ENCODE results near the gene NPPC.

GRCh38 chr2:231936491-231936890, 10.3 kb upstream of the NPPC start:
- no peak for TF ChIP-seq POLR2AphosphoS5 (IDR thresholded peaks at IDR 0.05)
- TF ChIP-seq CTCF (IDR thresholded peaks at IDR 0.05; ENCODE audit: poor library complexity, severe bottlenecking), result no peak
- no peak for TF ChIP-seq EP300 (conservative IDR thresholded peaks at IDR 0.05; ENCODE audit: poor library complexity, severe bottlenecking)
- TF ChIP-seq EZH2 (IDR thresholded peaks at IDR 0.05; ENCODE audit: borderline replicate concordance, insufficient read depth, low read length, poor library complexity, severe bottlenecking), result no peak
- TF ChIP-seq SMC3 (conservative IDR thresholded peaks at IDR 0.05; ENCODE audit: poor library complexity), result no peak
- TF ChIP-seq REST (IDR thresholded peaks at IDR 0.05; ENCODE audit: borderline replicate concordance), result no peak
- TF ChIP-seq TAF1 (IDR thresholded peaks at IDR 0.05; ENCODE audit: low read depth), result no peak
- no peak for TF ChIP-seq RAD21 (conservative IDR thresholded peaks at IDR 0.05)
- TF ChIP-seq MXI1 (conservative IDR thresholded peaks at IDR 0.05; ENCODE audit: poor library complexity, severe bottlenecking), result no peak
